Fibroblast of skin of scalp (primary cell): ENCODE data around the gene SSH2.
"Not testable (repeated sequence)": the region's sequence is repeated elsewhere in the genome, so short reads cannot be mapped to it uniquely, and the experiment has no call there.

Source experiments
- DNase-seq: peaks from one replicate; pipeline ENCODE4 v3.0.0-alpha.2; 2013

Gene SSH2

DNA sequence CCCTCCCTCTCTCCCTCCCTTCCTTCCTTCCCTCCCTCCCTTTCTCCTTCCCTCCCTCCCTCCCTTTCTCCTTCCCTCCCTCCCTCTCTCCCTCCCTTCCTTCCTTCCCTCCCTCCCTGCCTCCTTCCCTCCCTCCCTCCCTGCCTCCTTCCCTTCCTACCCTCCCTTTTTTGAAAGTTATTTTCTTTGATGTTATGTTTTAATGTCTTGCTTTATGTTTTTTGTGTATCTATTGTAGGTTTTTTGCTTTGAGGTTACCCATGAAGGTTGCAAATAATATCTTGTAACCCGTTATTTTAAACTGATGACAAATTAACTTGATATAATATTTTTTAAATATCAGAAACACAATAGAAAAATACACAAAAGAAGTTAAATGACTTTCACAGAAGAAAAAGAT lies 96.2 kb downstream of the SSH2 start:
- no peak for DNase-seq

DNA sequence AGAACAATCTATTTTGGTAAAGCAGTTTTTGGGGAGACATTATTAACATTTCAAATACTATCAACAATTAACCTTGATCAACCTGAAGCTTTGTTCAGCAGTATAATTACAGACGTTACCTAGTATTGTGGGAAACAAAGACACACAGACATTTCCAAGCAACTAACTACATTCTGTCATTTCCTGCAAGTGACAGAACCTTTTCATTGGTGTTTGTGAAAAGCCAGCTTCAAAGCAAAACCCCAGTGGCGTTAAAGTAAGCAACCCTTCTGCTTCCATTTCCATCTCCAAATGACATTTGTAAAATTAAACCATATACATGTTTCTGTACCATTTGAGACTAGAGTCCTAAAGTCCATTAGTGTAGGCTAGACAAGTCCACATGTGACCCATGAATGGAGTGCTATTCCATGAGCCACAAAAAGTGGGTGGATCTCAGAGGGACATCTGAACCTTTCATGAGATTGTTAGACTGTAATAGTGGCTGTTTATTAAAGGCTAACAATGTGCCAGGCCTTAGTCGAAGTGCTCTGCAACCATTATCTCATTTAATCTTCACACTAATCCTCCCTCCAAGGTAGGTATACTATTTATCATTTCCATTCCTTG lies 101.2 kb downstream of the SSH2 start:
- no peak for DNase-seq

DNA sequence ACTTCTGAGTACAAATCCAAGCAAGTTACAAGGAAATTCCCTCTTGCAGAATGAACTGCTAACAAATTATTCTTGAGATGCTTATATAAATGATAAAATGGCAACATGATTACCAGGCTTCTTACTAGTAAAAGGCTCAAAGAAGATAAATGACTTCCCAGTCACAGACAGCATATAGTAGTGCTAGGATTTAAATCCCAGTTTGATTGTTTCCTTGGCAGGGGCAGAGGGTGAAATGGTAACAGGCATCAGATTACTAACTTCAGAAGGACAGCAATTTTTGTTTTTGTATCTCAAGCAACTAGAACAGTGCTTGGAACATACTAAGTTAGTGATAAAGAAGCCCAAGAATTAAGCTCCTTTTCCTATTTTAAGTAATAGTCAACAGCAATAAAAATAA lies 102.8 kb downstream of the SSH2 start:
- DNase-seq: no peak

DNA sequence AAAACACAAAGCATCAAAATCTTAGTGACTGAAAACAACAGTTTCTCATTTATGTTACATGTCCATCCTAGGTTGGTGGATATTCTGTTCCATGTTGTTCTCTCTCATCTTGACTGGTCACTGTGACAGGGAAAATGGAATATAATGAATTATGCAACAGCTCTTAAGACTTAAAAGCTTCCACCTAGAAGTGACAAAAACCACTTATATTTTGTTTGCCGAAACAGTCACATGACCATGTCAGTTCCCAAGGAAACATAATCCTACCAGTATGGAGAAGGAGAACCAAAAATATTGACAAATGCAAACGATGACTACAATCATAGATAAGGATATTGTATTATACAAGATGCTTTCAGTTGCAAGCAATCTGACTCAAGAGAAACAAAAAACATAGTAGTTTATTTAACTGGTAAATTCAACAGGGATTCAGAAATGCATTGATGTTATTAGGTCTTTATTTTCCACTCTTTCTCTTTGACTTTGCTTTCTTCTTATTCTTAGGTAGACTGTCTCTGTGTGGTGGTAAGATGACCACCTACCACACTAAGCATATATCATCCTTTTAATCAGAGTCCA lies 103.8 kb downstream of the SSH2 start:
- DNase-seq: no peak

DNA sequence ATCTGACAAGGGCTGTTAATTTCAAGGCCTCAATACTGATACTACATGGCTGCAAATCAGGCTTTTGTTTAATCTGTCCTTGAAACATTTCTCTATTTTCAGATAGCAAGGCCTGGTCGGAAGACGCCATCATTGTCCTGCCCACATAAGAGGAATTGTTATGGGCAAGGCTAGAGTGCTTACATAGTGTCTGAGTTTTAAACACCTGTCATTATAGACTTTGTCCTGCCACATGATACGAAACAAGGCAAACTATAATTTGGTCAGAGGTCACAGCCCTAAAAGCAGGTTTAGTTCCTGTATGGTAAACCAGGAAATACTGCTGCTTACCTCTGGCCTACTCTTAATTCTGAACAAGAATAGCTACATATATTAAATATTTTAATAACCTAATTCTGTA lies 104.4 kb downstream of the SSH2 start:
- DNase-seq: no peak

DNA sequence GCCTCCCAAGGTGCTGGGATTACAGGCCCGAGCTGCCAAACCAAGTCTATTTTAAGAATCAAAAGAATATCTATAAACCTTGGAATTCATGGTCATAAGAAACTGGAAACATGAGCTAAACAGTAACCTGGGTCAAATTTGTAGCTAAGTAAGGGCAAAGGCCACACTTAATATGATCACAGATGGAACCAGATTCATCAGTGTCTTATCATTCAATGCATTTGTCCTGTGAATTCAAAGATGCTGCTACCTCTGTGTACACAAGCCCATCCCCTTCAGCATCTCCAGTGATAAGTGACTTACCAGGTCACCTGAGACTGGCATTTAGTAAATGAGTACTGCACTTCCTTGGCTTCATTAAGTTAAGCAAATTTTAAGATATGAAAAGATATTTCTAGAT lies 108.1 kb downstream of the SSH2 start:
- DNase-seq: no peak

DNA sequence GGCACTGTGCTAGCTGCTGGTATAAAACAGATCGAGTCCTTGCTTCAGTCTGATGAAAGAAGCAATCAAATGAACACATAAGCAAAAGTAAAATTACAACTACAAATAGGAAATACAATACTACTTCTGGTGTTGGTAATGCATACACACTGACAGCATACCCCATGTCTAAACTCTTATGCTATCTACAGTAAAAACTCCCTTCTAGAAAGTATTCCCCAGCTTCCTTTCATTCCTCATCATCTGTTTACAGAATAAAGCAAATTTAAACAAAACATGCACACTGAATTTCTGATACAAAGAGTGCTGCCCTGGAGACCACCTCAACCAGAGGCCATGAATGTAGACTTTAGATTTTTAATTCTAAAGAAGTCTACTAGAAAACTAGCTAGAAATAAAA lies 109.6 kb downstream of the SSH2 start:
- DNase-seq: no peak

DNA sequence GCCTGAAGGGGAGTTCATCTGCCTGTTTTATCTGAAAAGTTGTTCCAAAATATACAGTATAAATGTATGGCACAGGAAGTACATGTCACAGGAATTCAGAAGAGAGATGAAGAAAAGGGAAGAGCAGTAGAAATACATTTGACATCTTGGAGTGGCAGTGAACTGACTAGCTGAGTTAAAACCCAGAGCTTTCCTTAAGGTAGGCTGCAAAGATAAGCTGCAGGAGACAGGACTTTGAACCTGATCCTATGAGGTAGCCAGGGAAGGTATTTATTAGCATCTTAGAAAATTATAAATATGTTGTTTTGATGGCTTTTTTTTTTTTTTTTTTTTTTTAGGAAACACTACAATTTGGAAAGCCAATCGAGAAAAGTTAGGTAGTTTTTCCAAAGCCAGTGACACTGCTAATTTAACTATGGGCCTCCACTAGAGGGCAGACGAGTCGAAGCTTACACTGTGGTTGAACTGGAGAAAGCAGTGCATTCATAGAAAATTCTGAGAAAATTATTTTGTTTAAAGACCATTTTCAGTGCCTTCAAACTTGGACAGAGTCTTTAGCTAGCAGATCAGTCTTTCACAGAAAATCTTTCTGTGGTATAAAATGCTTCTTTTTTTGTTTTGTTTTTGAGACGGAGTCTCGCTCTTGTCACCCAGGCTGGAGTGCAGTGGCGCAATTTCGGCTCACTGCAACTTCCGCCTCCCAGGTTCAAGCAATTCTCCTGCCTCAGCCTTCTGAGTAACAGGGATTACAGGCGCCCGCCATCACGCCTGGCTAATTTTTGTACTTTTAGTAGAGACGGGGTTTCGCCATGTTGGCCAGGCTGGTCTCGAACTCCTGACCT lies 122.3 kb downstream of the SSH2 start:
- DNase-seq: peak; percentile 66

DNA sequence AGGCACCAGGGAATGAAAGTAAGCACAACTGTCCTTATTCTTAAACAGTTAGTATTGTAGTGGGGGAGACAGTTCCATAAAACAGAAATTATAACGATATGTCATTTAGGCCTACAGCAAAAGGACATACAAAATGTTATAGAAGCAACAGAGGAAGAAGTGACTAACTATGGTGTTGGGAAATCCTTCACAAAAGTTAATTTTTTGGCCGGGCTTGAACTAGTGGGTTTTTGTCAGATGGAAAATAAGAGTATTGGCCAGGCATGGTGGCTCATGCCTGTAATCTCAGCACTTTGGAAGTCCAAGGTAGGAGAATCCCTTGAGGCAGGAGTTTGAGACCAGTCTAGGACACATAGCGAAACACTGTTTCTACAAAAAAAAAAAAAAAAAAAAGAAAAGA lies 127.8 kb downstream of the SSH2 start:
- no peak for DNase-seq

DNA sequence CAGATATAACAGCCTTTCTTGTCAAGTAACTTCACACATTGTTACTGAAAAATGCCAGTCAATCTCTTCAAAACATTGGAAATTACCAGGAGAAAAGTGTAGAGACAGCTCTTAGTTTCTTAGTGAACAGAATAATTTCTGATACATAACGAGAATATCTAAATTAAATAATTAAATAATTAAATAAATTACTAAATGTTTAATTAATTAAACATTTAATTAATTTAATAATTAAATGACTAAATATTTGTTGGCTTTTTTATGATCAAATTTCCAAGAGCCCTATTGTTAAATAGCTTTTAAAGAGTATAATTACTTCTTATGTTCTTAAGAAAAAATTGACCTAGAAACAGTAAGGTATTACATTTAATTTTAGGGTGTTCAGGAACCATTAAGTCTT lies 129.6 kb downstream of the SSH2 start:
- no peak for DNase-seq

DNA sequence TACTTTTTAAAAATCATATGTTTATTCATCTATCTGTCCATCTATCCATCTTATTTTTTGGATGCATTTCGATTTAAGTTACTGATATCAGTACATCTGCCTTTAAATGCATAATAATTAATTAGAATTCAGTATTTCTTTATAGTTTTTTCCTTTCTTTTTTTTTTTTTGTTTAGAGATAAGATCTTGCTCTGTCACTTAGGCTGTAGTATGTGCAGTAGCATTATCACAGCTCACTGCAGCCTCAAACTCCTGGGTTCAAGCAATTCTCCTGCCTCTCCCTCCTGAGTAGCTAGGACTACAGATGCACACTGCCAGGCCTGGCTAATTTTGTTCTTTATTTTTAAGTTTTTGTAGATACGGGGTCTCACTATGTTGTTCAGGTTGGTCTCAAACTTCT lies 133.4 kb downstream of the SSH2 start:
- DNase-seq: no peak

DNA sequence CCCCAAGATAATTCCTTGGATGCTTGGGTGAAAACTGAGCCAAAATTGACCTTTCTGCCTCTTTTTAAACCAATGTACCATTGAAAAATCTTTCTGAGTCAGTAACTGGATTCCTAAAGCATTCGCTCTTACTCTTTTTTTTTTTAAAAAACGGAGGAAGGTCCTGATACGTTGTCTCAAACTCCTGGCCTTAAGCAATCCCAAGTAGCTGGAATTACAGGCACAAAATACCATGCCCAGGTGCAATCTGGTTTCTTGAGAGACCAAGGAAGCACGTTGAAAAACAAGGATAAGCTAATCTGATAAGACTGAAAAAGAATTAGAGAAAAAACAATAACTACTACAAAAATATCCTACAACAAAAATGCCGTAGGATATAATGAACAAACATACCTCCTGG lies 136.5 kb downstream of the SSH2 start:
- DNase-seq: no peak

DNA sequence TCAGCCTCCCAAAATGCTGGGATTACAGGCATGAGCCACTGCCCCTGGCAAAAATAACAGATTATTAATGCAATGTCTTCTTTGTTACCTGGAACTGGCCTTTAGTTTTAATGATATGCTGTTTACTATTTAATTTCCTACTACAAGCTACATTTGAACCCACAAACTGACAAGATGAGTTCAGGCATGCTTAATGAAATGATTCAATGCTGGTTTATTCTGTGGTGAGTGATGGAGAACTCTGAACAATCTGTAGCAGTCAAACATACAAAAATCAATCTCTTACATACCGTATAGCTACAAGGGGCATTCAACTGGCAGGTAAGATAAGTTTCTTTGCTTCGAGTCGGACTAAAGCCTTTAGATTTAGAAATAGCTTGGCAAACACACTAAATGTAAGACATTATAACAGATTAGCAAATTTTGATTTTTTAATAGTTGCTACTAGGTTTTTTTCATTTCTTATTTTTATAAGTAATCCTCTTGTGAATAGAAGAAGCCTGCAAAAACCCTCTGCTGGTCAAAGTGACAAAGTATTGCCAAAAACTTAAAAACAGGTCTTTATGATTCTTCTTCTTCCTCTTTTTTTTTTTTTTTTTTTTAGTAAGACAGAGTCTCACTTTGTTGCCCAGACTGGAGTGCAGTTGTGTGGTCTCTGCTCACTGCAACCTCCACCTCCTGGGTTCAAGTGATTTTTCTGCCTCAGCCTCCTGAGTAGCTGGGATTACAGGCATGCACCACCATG lies 138.5 kb downstream of the SSH2 start:
- no peak for DNase-seq

DNA sequence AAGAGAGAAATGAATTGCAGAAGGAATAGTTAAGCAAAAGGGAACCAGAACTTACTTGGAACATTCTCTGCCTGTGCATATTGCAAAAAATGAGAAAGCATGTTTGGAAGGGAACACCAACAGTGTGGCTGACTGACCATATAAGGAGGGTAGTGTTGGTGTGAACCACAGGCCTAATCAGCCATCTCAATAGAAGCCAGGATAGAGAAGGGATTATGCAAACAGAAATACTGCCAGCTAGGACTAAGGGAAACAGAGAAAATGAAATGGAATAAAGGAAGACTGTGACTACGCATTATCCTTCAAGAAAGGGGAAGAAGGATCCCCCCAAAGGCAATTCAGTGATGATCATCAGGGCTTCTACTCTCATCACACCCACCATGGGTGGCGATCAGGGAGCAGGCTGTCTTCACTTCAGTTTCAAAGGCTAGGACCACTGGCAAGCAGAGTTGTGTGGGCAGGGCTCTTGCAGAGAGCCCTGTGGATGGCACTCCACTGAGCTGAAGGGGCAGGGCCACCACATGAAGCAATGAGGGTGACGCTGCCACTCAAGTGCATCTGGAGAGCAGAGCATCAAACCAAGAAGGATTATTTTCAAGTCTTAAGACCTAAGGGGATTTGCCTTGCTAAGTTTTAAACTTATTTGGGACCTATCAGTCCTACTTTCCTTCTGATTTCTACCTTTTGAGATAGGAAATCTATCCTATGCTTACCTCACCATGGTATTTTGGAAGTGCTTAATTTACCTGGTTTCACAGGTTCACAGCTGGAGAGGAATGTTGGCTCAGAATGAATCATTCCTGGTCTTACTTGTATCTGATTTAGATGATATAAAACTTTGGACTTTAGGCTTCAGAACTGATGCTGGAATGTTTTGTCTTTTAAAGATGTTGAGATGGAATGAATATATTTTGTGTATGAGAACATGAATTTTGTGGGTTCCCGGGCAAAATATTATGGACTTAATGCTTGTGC lies 140.5 kb downstream of the SSH2 start:
- DNase-seq: peak; percentile 3

DNA sequence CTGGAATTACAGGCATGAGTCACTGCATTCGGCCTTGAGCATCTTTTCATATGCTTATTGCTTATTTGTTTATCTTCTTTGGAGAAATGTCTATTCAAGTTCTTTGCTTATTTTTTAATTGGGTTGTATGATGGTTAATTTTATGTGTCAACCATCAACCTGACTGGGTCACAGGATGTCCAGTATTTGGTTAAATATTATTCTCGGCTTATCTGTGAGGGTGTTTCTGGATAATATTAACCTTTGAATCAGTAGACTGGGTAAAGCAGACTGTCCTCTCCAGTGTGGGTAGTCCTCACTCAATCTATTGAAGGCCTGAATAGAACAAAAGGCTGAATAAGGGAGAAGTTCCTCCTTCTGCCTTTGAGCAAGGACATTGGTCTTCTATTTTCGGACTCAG lies 142.0 kb downstream of the SSH2 start:
- no peak for DNase-seq

DNA sequence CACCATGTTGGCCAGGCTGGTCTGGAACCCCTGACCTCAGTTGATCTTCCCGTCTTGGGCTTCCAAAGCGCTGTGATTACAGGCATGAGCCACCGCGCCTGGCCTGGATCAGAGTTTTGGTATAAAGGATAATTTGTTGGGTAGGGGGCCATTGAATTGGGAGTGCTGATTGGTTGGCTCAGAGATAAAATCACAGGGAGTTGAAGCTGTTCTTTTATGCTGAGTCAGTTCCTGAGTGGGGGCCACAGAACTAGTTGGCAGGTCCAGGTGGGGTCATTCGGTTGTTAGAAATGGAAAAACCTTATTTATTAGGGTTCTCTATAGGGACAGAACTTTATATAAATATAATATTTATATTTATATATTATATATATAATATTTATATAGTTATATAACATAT lies 147.1 kb downstream of the SSH2 start:
- no peak for DNase-seq

DNA sequence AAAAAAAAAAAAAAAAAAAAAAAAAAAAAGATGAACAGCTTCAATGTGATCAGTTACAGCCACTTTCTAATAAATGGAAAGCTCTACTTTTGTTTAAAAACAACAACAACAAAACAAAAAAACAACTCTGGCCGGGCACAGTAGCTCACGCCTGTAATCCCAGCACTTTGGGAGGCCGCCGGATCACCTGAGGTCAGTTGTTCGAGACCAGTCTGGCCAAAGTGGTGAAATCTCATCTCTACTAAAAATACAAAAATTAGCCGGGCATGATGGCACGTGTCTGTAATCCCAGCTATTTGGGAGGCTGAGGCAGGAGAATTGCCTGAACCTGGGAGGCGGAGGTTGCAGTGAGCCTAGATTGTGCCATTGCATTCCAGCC lies 150.2 kb downstream of the SSH2 start:
- DNase-seq: not testable (repeated sequence)

DNA sequence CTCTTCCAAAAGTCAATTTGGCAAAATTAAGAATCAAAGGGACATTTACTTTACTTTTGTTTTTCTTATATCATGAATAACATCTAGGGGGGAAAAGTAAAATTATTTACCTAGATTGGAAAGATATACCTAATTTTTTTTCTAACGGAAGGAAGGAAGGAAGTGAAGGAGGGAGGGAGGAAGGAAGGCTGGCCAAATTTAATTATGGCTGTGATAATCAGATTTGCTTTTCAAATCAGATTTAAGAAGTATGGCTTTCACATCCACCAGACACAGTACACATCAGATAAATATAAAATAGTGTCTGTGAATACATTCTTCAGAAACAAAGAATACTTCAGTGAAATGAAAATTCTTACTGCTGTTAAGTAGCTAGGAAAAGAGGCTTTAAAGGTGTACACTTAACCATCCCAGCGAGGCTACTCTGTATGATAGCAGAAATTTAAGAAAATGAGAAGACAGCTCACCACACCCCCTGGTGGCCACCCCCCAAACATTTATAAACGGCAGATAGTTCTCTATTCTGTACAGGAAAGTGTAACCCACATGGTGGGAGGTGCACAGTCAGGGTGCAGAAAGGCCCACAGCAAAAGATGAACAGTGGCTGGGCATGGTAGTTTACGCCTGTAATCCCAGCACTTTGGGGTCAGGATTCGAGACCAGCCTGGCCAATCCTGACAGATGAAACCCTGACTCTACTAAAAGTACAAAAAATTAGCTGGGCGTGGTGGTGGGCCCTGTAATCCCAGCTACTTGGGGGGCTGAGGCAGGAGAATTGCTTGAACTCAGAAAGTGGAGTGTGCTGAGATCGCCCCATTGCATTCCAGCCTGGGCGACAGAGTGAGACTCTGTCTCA lies 150.8 kb downstream of the SSH2 start:
- peak; percentile 56 for DNase-seq

DNA sequence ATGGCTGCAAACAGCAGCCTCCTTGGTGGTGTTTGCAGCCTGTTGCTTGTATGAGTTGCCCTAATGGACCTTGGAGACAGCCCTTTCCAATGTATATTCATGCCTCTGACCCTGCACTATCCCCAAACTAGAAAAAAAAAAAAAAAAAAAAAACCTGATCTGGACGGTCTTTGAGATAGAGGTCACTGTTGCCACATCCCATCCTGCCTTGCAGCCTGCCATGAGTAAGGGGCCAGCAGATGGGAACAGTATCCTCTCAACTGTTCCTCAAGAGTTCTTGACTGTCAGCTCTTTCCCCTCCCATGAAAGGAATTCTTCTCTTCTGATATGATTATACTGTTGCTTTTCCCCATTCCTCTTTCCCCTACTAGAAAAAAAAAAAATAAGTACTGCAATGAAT lies 152.4 kb downstream of the SSH2 start:
- DNase-seq: no peak

DNA sequence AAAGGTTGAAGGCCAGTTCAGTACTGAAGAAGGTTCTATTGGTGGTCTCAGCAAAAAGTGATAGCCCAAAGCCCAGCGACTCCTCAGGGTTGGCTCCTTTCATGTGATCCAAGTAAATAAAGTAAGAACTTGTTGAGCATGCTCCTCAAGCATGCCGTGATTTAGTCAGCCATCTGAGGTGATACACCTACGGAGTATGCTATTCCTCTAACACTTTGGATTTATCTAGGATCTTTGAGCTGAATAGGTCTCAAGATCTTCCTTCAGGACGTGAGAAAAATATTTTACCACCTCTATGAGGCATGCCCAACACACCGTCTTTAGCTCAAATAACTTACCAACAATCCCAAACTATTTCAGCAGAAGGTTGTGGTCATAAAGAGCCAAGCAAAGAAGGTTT lies 154.0 kb downstream of the SSH2 start:
- DNase-seq: no peak

DNA sequence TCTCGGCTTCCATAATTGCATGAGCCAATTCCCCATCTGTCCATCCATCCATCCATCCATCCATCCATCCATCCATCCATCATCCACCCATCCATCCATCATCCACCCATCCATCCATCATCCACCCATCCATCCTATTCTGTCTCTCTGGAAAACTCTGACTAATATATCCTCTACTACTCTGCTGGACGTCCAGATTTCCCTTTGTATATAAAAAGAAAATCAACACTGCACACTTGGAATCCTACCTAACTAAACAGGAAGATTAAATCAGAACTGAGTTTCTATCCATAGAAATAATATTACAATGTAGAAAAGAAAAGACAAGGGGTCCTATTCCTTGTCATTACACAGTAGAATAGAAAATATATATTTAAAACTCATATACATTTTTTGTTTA lies 157.0 kb downstream of the SSH2 start:
- DNase-seq: no peak
